Hepatocyte (in vitro differentiated cells): Measurements from ENCODE around the gene C22orf39. TPM values are rescaled to one million over a fixed set of nuclear protein-coding genes. Genes with fewer than 3 reads are reported as not detected.

Source experiments
- DNase-seq: peaks from one replicate; pipeline ENCODE4 v3.0.0-alpha.2; 2016; ENCODE audit warnings: low spot score
- H2AFZ ChIP-seq: fragments of 200-600 bp; sonication (generic); 2 replicates; pipeline ENCODE4 v1.6.0; 2016; ENCODE audit warnings: antibody characterized with exemption, mild to moderate bottlenecking
- H3K27ac ChIP-seq: fragments of 200-600 bp; sonication (generic); 2 replicates; pipeline ENCODE4 v1.5.1; 2016; ENCODE audit warnings: mild to moderate bottlenecking
- H3K27me3 ChIP-seq: fragments of 200-600 bp; sonication (generic); 2 replicates; pipeline ENCODE4 v1.6.1; 2016
- H3K36me3 ChIP-seq: fragments of 200-600 bp; sonication (generic); replicated peaks from 2 replicates; pipeline ENCODE4 v1.5.1; 2016; ENCODE audit warnings: low read depth; ENCODE audit not compliant: insufficient read depth
- H3K4me1 ChIP-seq: fragments of 200-600 bp; sonication (generic); 2 replicates; pipeline ENCODE4 v1.5.1; 2016; ENCODE audit warnings: mild to moderate bottlenecking, moderate library complexity; ENCODE audit not compliant: insufficient read depth
- H3K4me2 ChIP-seq: fragments of 200-600 bp; sonication (generic); 2 replicates; pipeline ENCODE4 v1.6.0; 2016
- H3K4me3 ChIP-seq: fragments of 200-600 bp; sonication (generic); 2 replicates; pipeline ENCODE4 v1.5.1; 2016; ENCODE audit warnings: mild to moderate bottlenecking
- H3K79me2 ChIP-seq: fragments of 200-600 bp; sonication (generic); 2 replicates; pipeline ENCODE4 v1.6.0; 2017; ENCODE audit warnings: mild to moderate bottlenecking
- H3K9me2 ChIP-seq: fragments of 200-600 bp; sonication (generic); replicated peaks from 2 replicates; pipeline ENCODE4 v1.6.0; 2017; ENCODE audit warnings: mild to moderate bottlenecking; ENCODE audit not compliant: insufficient read depth
- H3K9me3 ChIP-seq: fragments of 200-600 bp; sonication (generic); 2 replicates; pipeline ENCODE4 v1.5.1; 2016; ENCODE audit warnings: low read depth, mild to moderate bottlenecking
- H4K20me1 ChIP-seq: fragments of 200-600 bp; sonication (generic); 2 replicates; pipeline ENCODE4 v1.6.0; 2016; ENCODE audit warnings: mild to moderate bottlenecking; ENCODE audit not compliant: insufficient read depth, poor library complexity, severe bottlenecking
- EZH2 ChIP-seq: fragments of 200-600 bp; sonication (generic); IDR thresholded peaks from 2 replicates; pipeline ENCODE4 v1.6.1; 2016; ENCODE audit warnings: antibody characterized with exemption, mild to moderate bottlenecking, borderline replicate concordance
- EZH2phosphoT487 ChIP-seq: fragments of 200-600 bp; sonication (generic); IDR thresholded peaks from one replicate; pipeline ENCODE4 v1.6.1; 2018; ENCODE audit warnings: antibody characterized with exemption, mild to moderate bottlenecking, low read depth, moderate library complexity; ENCODE audit not compliant: unreplicated experiment, severe bottlenecking
- WGBS: methylation state at CpG from one replicate; pipeline ENCODE4 v1.1.6; 2016; ENCODE audit warnings: low lambda C conversion rate; ENCODE audit errors: missing lambda C conversion rate; 5-methylcytosine and 5-hydroxymethylcytosine counted together
- polyA plus RNA-seq: library from polyadenylated mRNA; unstranded; fragments of >200 nt; fragmentation: Nextera tagmentation; extraction: Ambion mirVana; gene quantifications from 2 replicates; pipeline ENCODE4 v1.2.1, GENCODE V29; 2016
- total RNA-seq: library from RNA; depleted of rRNA; stranded (reverse); fragments of >200 nt; gene quantifications from 2 replicates; pipeline ENCODE4 v1.2.3, GENCODE V29; 2014
- TF ChIP-seq, protein P1 (sequence below): fragments of 200-600 bp; sonication (generic); IDR thresholded peaks from 2 replicates; pipeline ENCODE4 v1.5.1; 2016; ENCODE audit warnings: antibody characterized with exemption, mild to moderate bottlenecking; ENCODE audit not compliant: poor library complexity

C22orf39 gene
- total and polyA plus RNA-seq, 2 experiments from 2014 or later, result 29.5 to 32.4 TPM

DNA sequence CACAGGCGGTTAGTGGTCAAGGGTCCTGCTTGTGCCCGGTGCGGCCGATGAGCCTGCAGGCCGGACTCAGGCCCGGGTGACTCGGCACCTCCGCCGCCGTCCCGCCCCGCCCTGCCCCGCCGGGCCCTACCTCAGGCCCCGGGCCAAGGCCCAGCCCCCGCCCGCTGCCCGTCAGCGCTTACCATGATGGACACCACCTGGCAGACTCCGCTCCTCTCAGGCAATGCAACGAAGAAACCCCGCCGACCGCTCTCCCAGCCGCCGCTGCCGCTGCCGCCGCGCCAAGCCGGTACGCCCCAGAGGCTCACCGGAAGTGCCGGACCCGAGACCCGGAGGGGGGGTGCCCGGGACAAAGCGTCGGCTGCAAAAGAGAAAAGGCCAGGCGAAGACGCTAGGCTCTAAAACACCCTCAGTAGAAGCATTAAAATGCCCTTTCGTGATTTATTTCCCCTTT is 31.4 kb upstream of the C22orf39 start, which contains the start of gene UFD1:
UFD1 (minus strand) TSS at position 293 of the 454 bp plus-strand sequence; CDS start at position 185, 108 bp downstream.
- DNase-seq, result peak; percentile 93
- H3K36me3 ChIP-seq, result no peaks in the 10 kb centered on the region
- peaks cover 51% of the 10 kb centered on the region for H3K79me2 ChIP-seq
- TF ChIP-seq, protein P1, sequence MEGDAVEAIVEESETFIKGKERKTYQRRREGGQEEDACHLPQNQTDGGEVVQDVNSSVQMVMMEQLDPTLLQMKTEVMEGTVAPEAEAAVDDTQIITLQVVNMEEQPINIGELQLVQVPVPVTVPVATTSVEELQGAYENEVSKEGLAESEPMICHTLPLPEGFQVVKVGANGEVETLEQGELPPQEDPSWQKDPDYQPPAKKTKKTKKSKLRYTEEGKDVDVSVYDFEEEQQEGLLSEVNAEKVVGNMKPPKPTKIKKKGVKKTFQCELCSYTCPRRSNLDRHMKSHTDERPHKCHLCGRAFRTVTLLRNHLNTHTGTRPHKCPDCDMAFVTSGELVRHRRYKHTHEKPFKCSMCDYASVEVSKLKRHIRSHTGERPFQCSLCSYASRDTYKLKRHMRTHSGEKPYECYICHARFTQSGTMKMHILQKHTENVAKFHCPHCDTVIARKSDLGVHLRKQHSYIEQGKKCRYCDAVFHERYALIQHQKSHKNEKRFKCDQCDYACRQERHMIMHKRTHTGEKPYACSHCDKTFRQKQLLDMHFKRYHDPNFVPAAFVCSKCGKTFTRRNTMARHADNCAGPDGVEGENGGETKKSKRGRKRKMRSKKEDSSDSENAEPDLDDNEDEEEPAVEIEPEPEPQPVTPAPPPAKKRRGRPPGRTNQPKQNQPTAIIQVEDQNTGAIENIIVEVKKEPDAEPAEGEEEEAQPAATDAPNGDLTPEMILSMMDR, result no peak
- peak within 1 kb of the TSS; percentile 81 for H3K4me2 ChIP-seq
- H3K27me3 ChIP-seq, result no peaks in the 10 kb centered on the region
- peak within 1 kb of the TSS; percentile 41 for H2AFZ ChIP-seq
- 2% methylated on average over 27 of the region's 42 CpGs for WGBS
- H3K9me2 ChIP-seq, result no peaks in the 10 kb centered on the region
- H3K4me3 ChIP-seq, result peak within 1 kb of the TSS; percentile 15
- H3K27ac ChIP-seq, result peak within 1 kb of the TSS; percentile 94
- H3K4me1 ChIP-seq, result no peaks in the 10 kb centered on the region
- peaks cover 17% of the 10 kb centered on the region for H4K20me1 ChIP-seq
- no peaks in the 10 kb centered on the region for H3K9me3 ChIP-seq

- Histone ChIP-seq H2AFZ (peak overlapping the region; percentile 41), H3K36me3 (no peaks in the 10 kb centered on the region), H3K79me2 (peaks cover 56% of the 10 kb centered on the region), H4K20me1 (peaks cover 17% of the 10 kb centered on the region), H3K9me2 (no peaks in the 10 kb centered on the region), H3K27me3 (no peaks in the 10 kb centered on the region), H3K4me3 (peak overlapping the region; percentile 15), H3K9me3 (no peaks in the 10 kb centered on the region), H3K4me1 (no peaks in the 10 kb centered on the region), H3K27ac (peak overlapping the region; percentile 94), H3K4me2 (peak overlapping the region; percentile 74)
- peak; percentile 17 for DNase-seq
- TF ChIP-seq, protein P1, result no peak
- TF ChIP-seq EZH2 (no peak), EZH2phosphoT487 (no peak)
- 3% methylated on average over 31 of the region's 31 CpGs for WGBS
Observed at GRCh38 chr22:19478045-19478900, 30.8 kb upstream of the C22orf39 start.

GRCh38 chr22:19477321-19478044 is 30.0 kb upstream of the C22orf39 start:
- Histone ChIP-seq H3K79me2 (peaks cover 56% of the 10 kb centered on the region), H3K4me2 (peak overlapping the region; percentile 74), H4K20me1 (peaks cover 17% of the 10 kb centered on the region), H2AFZ (no peak overlapping the region), H3K27me3 (no peaks in the 10 kb centered on the region), H3K4me1 (no peaks in the 10 kb centered on the region), H3K27ac (no peak overlapping the region), H3K4me3 (peak overlapping the region; percentile 15), H3K36me3 (no peaks in the 10 kb centered on the region), H3K9me2 (no peaks in the 10 kb centered on the region), H3K9me3 (no peaks in the 10 kb centered on the region)
- 63% methylated on average over 5 of the region's 5 CpGs for WGBS
- TF ChIP-seq, protein P1, result peak; percentile 30
- TF ChIP-seq EZH2phosphoT487, result no peak
- DNase-seq, result no peak
